KG1 (cell line): ENCODE measurements around the gene RHBDD3.

Experiments
- DNase-seq: peaks from one replicate; lab custom pipeline; 2025; lab: John Stamatoyannopoulos, UW

Gene RHBDD3

DNA sequence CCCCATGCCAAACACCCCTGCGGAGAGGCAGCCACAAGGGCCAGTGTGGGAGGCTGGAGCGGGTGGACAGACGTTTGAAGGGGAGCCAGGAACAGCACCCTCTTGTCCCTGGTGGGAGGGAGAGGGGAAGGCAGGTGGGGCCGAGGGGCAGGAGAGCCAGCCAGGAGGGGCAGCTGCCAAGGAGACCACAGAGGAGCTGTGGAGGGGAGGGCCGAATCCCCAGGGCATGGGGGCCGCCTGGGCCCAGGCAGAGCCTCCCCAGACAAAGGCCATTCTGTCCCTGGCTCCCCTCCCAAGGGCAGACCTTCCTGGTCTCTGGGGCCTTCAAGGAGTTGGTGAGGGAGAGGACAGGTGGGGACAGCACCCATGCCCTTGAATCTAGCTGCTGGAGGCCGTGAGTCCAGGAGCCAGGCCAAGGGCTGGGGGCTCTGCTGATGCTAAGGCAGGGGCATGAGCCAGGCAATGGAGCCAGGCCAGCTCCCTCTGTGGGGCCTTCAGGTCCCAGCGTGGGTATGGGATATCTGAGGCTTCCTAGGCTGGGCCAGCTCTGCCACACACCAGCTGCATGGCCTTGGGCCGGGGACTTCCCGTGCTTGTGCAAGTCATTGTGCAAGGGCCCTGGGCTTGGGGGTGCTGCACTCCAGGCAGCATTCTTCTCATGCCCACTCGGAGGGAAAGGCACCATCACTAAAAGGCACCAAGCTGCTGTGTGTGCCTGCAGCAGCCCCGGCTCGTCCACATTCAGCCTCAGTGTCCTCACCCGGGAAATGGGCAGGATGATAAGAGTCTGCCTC is 50.7 kb downstream of the RHBDD3 start:
- no peak for DNase-seq

DNA sequence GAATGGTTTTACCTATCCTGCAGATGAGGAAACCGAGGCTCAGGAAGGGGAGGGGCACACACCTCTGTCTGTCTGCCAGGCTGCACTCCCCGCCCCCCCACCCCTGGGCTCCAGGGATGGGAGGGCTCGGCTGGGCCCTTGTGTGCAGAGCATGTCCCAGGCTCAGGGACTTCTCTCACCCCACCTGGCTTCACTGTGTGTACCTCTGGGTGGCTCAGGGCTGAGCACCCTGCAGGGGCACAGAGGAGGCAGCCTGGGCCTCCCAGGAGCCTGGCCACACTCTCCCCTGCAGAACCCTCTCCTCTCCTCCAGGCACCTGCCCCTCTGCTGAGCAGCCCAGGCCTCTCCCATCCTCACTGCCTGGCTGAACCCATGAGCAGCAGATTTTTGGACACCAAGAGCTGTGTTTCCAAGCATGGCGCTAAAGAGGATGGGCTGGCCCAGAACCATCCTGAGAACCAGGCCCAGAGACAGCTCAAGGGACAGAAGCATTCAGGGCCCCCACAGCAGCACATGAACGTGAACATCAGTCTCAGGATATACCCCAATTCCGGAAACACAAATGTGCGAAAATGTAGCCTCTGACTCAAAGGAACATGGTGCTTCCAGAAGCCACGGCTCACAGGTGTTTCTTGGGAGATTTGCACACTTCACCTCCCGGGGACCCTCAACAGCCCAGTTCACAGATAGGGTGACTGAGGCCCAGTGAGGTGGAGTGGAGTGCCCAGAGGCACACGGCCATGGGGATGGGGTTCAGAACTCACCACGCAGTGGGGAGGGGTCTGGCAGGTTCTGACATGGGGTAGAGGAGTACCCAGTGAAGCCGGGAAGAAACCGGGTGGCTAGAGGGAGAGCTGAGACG is 51.5 kb downstream of the RHBDD3 start:
- DNase-seq, result no peak

DNA sequence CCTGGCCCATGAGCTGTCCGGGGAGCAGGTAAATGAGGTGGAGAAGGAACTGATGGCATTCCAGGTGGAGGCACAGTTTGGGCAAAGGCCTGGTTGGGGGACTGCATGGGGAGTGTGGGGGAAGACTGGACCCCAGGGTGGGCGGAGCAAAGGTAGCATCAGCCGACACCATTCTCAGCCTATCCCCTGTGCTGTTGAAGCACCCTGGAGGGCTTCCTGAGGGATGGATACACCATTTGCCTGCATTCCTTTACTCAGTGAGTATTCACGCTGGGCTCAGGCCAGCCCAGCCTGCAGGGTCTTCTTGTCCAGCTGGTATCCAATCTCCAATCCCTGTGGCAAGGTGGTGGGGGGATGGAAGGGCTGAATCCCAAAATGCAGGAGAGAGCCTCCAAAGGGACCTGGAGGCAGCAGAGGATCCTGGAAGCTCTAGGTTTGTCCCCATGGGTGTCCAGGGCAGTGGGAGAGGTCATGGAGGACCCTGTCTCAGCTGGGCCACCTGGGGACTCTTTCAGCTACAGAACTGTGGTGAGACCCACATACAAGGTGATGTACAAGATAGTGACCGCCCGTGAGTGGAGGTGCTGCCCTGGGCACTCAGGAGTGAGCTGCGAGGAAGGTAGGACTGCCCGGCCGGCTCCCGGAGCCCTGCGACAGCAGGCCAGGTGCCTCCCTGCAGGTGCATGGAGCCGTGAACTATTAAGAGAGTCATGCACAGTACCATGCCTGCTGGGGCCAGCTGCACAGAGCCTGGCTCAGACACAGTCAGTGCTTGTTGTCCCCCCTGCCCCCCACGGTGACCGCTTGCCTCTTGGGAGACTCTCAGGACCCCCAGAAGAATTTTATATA is 52.5 kb downstream of the RHBDD3 start:
- no peak for DNase-seq

DNA sequence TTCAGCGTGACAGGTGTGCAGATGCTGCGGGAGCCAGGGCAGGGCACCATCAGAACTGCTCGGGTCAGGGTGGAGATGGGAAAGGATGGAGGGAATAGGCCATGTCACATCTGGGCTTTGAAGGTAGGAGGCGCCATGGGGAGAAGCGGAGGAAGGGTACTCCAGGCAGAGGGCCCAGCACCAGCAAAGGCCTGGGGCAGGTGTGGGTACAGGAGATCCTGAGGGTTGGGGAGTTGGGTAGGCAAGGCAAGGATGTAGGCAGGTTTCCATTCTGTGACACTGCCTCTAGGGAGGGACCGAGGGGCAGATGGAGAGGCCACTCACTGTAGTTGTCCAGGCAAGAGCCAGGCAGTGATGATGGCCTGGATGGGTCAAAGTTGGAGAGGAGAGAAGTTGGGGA is 53.5 kb downstream of the RHBDD3 start:
- DNase-seq, result no peak

DNA sequence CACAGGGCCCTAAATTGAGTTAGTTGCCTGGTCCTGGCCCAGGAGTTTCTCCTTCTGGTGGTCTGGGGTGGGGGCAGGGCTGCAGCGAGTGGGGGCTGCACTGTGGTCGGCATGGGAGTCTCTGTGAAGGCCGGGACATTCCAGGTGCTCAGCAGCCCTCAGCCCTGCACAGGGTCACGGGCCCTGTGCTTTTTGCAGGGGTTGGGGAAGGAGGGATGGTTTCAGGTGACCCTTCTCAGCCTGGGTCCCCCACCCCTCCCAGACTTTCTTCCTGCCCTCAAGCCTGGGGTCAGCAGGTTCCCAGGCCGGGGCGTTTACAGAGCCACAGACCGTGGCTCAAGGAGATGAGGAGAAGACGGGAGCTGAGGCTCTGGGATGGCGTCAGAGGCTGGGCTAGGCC is 54.3 kb downstream of the RHBDD3 start:
- DNase-seq, result no peak

DNA sequence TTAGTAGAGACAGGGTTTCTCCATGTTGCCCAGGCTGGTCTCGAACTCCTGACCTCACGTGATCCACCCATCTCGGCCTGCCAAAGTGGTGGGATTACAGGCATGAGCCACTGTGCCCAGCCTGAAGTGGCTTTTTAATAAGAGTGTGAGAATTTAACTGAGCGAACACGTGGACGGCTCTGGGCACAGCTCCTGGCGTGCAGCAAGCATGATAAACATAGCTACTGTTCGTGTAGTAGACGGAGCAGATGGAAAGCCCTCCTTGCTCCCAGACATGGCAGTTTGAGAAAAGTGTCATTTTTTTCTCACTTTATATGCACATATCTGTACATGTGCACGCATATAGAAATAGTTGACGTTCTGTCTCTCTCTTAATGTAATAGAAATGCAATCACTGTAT is 55.0 kb downstream of the RHBDD3 start:
- no peak for DNase-seq

DNA sequence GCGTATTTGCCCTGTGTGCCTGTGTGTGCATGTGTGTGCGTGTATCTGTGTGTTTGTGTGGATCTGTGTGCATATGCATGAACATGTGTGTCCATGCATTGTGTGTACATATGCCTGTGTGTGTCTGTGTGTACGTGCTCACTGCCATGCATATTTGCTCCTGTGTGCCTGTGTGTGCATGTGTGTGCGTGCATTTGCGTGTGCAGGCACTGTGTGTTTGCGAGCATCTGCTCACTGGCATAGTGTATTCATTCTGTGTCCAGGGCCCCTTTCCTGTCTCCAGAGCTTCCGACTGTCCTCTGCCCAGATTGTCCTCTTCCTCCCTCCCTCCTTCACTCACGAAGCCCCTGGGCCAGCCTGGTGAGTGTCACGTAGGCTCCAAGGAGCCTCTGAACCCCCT is 56.3 kb downstream of the RHBDD3 start:
- no peak for DNase-seq

DNA sequence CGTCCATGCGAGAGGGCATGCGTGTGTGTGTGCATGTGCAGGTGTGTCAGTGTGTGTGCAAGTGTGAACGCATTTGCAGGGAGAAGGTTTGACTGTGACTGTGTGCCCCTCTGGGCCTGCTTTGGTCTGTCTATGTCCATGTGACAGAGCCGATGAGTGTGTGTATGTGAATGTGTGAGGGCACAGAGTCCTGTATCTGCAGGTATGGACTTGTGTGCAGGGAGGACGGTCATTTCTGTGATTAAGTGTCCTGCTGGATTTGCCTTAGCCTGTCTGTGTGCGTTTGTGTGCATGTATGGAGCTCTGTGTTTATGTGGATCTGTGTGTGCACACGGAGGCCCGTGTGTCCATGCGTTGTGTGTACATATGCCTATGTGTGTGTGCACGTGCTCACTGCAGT is 56.7 kb downstream of the RHBDD3 start:
- no peak for DNase-seq
